ENCODE results near the gene EMCN.

GRCh38 chr4:100361336-100361735, 156.5 kb downstream of the EMCN start:
- TF ChIP-seq EZH2 (IDR thresholded peaks at IDR 0.05) (no peak), POLR2AphosphoS5 (IDR thresholded peaks at IDR 0.05; ENCODE audit: borderline replicate concordance, low read depth, low read length) (no peak)

Data from SK-N-MC (cell line).